Stimulated activated naive CD8-positive, alpha-beta T cell treated with anti-CD3 and anti-CD28 coated beads, Interleukin-15, amount 100 ng/mL, for 72 hours (primary cell): ENCODE measurements around the gene TUBB1.

ENCODE experiments used
- ATAC-seq: fragments of 150-1000 bp; cut with Tn5 transposase; 2 replicates; pipeline ENCODE4 v1.10.0; 2021; ENCODE audit warnings: mild to moderate bottlenecking, moderate library complexity
- DNase-seq, 2 donors: peaks; one replicate each; pipeline ENCODE4 v3.0.0; 2021 to 2022
- H3K27ac Mint-ChIP-seq, 2 donors: one replicate each; pipeline ENCODE4 v1.8.0; 2022; ENCODE audit warnings: mild to moderate bottlenecking in 2 of 2, mixed read lengths in 2 of 2, moderate library complexity in 2 of 2
- H3K27me3 Mint-ChIP-seq: one replicate; pipeline ENCODE4 v1.8.0; 2022; ENCODE audit warnings: mixed read lengths
- H3K4me1 Mint-ChIP-seq: one replicate; pipeline ENCODE4 v1.8.0; 2022; ENCODE audit warnings: mild to moderate bottlenecking, mixed read lengths
- H3K4me3 Mint-ChIP-seq, 2 donors: one replicate each; pipeline ENCODE4 v1.8.0; 2022; ENCODE audit warnings: mild to moderate bottlenecking in 2 of 2, mixed read lengths in 2 of 2, moderate library complexity in 1 of 2
- H3K9me3 Mint-ChIP-seq, 2 donors: one replicate each; pipeline ENCODE4 v1.8.0; 2022; ENCODE audit warnings: mixed read lengths in 2 of 2

TUBB1 gene

DNA sequence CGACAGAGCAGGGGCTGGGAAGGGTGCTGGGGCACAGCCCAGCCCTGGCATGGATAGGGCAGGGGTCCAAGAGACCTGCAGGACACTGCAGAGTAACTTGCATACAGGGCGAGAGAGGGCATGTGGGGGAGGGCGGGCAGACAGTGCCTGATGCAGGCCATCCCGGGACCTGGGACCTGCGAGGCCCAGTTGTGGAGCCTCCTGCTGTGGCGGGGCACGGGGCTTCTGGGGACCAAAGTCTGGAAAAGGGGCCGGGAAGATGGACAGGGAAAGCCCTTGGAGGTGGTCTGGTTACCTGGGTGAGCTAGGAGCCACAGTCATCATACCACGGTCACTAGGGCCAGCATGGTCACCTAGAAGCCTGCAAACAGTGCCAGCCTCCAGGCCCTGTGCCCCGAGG lies 412 bp upstream of the TUBB1 start:
- no peaks in the 10 kb centered on the region for H3K9me3 Mint-ChIP-seq
- DNase-seq: no peak
- peaks cover 38% of the 10 kb centered on the region for H3K4me1 Mint-ChIP-seq

DNA sequence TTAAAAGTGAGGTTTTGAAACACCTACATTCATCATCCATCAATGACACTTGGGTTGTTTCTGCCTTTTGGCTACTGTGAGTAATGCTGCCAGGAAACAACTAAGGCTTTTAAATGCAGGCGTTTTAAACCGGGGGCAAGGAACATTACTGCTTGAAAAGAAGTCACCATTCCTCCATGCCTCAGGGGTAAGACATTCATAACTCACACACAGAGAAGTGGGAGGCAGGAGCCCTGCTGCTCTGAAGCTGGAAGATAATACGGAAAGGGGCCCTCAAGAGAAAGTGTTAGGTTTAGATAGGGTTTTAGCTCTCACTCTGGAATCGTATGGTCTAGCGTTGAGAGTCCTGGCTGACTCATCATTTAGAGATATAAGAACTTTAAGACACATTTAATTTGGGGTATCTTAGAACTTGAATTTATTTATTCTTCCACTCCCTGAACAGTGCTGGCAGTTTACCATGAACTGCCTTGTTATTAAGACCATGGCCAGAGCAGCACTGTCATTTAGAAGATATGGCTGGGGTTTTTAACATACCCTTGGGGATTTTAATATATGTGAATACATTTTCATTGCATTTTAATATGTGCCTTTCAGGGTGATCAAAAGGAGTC lies 1.8 kb downstream of the TUBB1 start:
- Mint-ChIP-seq H3K9me3 (no peaks in the 10 kb centered on the region), H3K4me3 (no peak overlapping the region), H3K27me3 (no peaks in the 10 kb centered on the region), H3K4me1 (peaks cover 31% of the 10 kb centered on the region), H3K27ac (no peak overlapping the region)
- ATAC-seq: no peak
- DNase-seq: no peak

More for the DNA sequence above, 412 bp upstream of the TUBB1 start:
- H3K4me3 Mint-ChIP-seq: no peak overlapping the region
- no peaks in the 10 kb centered on the region for H3K27me3 Mint-ChIP-seq
- ATAC-seq: no peak
- peak overlapping the region in 1 of 2 donors; percentile 50 for H3K27ac Mint-ChIP-seq

DNA sequence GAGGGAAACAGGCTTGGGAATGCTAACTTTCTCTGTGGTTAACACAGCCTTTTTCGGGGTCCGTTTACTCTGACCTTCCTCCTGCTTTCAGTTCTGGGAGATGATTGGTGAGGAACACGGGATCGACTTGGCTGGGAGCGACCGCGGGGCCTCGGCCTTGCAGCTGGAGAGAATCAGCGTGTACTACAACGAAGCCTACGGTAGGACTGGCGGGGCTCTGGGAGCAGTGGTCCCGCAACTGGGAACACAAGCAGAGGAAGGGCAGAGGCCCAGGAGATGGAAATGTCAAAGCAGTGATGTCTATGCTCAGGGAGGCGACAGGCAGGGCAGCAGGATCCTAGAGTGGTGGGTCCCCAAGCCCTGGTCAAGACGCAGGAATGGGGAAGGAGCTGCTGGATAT lies 3.5 kb downstream of the TUBB1 start:
- no peak for DNase-seq

DNA sequence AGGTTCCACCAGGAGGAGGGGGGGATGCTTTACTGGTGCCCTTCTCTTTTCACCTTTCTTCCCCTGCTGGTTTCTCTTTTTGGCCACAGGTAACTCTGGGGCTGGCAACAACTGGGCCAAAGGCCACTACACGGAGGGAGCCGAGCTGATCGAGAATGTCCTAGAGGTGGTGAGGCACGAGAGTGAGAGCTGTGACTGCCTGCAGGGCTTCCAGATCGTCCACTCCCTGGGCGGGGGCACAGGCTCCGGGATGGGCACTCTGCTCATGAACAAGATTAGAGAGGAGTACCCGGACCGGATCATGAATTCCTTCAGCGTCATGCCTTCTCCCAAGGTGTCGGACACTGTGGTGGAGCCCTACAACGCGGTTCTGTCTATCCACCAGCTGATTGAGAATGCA lies 4.4 kb downstream of the TUBB1 start:
- no peak for DNase-seq
- peak overlapping the region; percentile 48 to 67 for H3K27ac Mint-ChIP-seq

More for the DNA sequence above, 3.5 kb downstream of the TUBB1 start:
- Mint-ChIP-seq H3K27ac (no peak overlapping the region), H3K4me1 (peaks cover 26% of the 10 kb centered on the region), H3K9me3 (no peaks in the 10 kb centered on the region), H3K27me3 (no peaks in the 10 kb centered on the region), H3K4me3 (no peak overlapping the region)
- ATAC-seq: no peak

DNA sequence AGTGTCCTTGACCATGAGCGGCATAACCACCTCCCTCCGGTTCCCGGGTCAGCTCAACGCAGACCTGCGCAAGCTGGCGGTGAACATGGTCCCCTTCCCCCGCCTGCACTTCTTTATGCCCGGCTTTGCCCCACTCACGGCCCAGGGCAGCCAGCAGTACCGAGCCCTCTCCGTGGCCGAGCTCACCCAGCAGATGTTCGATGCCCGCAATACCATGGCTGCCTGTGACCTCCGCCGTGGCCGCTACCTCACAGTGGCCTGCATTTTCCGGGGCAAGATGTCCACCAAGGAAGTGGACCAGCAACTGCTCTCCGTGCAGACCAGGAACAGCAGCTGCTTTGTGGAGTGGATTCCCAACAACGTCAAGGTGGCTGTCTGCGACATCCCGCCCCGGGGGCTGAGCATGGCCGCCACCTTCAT lies 4.9 kb downstream of the TUBB1 start:
- H3K4me3 Mint-ChIP-seq: no peak overlapping the region
- H3K27me3 Mint-ChIP-seq: no peaks in the 10 kb centered on the region
- H3K9me3 Mint-ChIP-seq: no peaks in the 10 kb centered on the region
- H3K27ac Mint-ChIP-seq: no peak overlapping the region
- H3K4me1 Mint-ChIP-seq: peaks cover 36% of the 10 kb centered on the region
- DNase-seq: no peak
- ATAC-seq: no peak

More for the DNA sequence above, 4.4 kb downstream of the TUBB1 start:
- H3K9me3 Mint-ChIP-seq: no peaks in the 10 kb centered on the region
- no peak for ATAC-seq
- peaks cover 31% of the 10 kb centered on the region for H3K4me1 Mint-ChIP-seq
- H3K4me3 Mint-ChIP-seq: no peak overlapping the region
- no peaks in the 10 kb centered on the region for H3K27me3 Mint-ChIP-seq

DNA sequence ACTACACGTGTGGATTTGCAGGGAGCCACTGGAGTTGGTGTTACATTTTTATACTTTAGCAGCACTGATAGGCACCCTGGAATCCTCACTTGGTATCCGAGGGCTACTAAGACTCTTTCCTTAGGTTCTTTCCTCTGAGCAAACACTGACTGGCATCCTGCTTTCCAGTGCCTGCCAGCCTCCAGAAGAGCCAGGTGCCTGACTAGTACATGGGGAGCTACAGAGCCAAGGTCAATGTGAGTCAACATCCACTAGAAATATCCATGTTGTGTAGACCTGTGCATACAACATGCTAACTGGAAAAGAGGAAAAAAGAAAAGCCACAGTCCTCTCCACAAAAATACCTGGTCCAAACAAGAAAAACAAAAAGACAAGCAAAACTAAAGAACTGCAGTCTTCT lies 5.9 kb downstream of the TUBB1 start:
- H3K27ac Mint-ChIP-seq: no peak overlapping the region
- ATAC-seq (no peak), DNase-seq (no peak)
- no peaks in the 10 kb centered on the region for H3K27me3 Mint-ChIP-seq
- H3K9me3 Mint-ChIP-seq: no peaks in the 10 kb centered on the region
- no peak overlapping the region for H3K4me3 Mint-ChIP-seq
- peaks cover 45% of the 10 kb centered on the region for H3K4me1 Mint-ChIP-seq

DNA sequence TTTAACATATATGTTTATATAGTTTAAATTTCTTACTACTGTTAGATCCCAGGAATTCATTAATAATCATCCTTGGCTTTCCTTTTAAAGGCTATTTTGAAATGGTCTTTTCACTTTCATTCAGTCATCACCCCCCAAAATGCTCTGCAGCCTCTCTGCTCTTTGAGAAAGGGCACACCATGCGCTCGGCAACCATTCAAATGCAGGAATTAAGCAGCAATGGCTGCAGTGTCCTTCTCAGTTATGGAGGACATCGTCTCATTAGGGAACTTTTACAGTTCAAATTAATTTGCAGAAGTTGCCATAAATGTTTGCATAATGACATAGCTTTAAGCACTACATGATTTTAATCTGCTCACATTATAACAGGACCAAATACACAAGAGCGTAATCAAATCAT lies 6.3 kb downstream of the TUBB1 start:
- DNase-seq (no peak), ATAC-seq (no peak)
- Mint-ChIP-seq H3K4me1 (peaks cover 49% of the 10 kb centered on the region), H3K27me3 (no peaks in the 10 kb centered on the region), H3K9me3 (no peaks in the 10 kb centered on the region), H3K27ac (peak overlapping the region in 1 of 2 donors; percentile 19), H3K4me3 (no peak overlapping the region)

DNA sequence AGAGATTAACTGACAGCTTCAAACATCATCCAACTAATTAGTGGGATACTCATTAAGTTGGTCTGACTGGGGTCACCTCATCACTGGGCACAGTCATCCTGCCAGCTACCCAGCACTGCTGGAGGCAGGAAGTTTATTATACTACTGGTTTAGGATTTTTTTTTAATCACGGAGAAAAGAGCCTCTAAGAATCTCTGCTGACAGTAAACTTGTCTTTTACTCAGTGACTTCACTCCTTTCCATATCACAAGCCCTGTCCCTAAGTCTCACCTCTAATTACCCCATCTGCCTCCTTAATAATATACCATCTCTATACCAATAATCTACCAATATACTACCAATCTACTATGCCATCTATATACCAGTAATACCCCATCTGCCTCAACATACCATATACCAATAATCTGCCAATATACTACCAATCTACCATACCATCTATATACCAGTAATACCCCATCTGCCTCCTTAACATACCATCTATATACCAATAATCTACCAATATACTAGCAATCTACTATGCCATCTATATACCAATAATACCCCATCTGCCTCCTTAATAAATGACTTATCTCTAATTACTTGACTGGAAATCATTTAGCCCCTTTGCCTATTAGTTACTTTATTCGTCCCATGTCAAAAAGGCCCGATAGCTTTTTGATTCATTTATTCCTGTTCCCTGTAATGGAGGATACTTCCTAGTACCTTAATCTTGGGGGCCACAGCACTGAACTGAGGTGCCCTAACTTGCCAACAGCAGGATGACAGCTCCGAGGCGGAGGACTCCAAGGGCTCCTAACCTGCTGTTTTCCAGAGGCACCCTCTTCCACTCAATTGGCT lies 7.9 kb downstream of the TUBB1 start:
- peak overlapping the region in 1 of 2 donors; percentile 87 for H3K27ac Mint-ChIP-seq
- H3K9me3 Mint-ChIP-seq: no peaks in the 10 kb centered on the region
- no peaks in the 10 kb centered on the region for H3K27me3 Mint-ChIP-seq
- no peak for DNase-seq
- no peak for ATAC-seq
- H3K4me3 Mint-ChIP-seq: peak overlapping the region in 1 of 2 donors; percentile 7
- peaks cover 59% of the 10 kb centered on the region for H3K4me1 Mint-ChIP-seq

DNA sequence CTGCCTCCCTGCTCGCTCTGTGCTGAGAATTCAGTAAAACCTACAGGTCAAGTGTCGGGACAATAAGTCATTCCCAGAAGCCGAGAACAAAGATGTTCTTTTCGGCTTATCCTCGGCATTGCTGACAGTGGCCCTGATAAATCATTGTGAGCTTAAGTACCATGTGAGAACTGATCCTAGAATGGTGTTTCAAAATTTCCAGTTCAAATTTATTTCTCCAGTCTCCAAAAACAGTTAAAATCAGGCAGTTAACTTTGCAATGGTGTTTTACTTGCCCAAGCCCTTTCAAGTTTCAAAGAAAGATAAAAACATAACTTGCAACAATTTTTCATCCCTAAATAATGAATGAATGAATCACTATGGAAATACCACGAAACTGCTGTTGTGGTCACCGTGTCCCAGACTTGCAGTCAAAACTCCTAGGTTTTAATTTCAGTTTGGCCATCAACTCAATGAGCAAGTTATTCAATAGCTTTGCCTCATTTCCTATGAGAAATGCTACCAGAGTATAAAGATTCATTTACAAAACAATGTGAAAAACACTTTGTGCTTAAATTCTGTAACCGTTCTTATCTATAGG lies 8.6 kb downstream of the TUBB1 start:
- ATAC-seq (no peak), DNase-seq (no peak)
- Mint-ChIP-seq H3K27ac (peak overlapping the region in 1 of 2 donors; percentile 87), H3K4me1 (peaks cover 59% of the 10 kb centered on the region), H3K27me3 (no peaks in the 10 kb centered on the region), H3K9me3 (no peaks in the 10 kb centered on the region), H3K4me3 (peak overlapping the region; percentile 7 to 15)

DNA sequence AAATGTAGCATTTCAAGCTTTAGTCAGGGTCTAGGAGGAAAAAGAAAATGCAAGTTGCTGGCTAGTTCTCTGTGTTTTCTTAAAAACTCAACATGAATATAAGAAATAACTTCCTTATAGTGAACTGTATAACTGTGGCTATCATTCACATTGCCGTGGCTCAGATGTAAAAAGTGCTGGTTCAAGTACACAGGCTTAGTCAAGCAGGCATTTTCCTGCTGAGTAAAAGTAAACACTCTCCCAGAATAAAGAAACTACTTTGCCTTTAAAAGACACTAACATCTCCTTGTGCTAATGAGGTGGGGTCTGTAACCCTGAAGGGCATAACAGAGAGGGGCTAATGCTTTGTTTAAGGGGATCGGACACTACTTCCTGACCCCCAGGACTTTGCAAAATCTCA lies 9.6 kb downstream of the TUBB1 start:
- Mint-ChIP-seq H3K27me3 (no peaks in the 10 kb centered on the region), H3K4me3 (peak overlapping the region; percentile 51 to 91), H3K9me3 (no peaks in the 10 kb centered on the region), H3K4me1 (peaks cover 62% of the 10 kb centered on the region), H3K27ac (peak overlapping the region in 1 of 2 donors; percentile 78)
- DNase-seq (no peak), ATAC-seq (no peak)

DNA sequence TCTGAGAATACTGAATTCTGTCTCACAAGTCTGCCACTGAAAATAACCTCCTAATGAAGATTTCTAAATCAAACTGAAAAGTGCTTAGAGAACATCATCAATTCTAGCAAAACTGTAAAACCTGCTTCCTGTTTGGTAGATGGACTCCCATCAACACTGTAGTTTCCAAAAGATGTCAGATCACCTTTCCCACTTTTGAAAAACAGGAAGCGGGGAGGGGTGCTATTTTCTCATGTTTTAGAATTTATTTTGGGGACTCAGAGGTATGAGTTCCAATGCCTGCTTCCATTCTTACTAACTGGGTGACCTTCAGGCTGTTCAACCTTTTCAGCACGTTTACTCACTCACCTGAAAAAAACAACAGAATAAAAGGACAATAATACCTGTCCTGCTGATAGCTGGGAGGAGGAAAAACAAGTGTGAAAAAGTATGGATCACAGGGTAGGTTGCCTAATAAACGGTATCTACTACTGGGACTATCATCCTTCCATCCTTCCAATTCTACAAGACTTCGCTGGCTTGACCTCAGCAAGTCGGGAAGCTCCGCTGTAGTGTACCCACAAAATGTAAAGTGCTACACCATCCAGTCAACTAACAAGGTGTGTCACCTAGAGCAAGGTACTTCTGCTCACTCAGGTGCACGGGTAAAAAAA lies 11.8 kb downstream of the TUBB1 start:
- ATAC-seq (no peak), DNase-seq (no peak)
- Mint-ChIP-seq H3K27ac (peak overlapping the region; percentile 48 to 82), H3K27me3 (no peaks in the 10 kb centered on the region), H3K4me1 (peaks cover 69% of the 10 kb centered on the region), H3K4me3 (peak overlapping the region; percentile 91 to 94), H3K9me3 (no peaks in the 10 kb centered on the region)

DNA sequence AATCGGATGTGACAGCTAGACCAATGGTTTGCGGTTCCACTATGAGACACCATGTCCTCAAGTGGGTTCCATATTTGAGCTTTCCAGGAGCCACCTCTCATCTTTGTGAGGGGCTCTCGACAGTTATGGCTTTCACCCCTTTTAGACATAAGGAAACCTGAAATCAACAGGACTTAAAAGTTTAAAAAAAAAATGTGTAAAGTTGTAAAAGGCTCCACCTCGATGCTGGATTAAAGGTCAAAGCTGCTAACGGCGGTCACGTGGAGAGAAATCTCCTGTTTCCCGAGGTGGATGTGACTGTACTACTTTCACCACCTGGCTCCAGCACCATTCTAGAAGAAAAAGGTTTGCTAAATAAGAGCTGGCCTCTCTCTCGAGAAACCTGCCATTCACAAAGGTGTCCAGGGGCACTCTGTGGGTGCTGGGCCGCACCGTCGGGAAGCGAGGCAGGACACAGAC lies 12.4 kb downstream of the TUBB1 start:
- H3K9me3 Mint-ChIP-seq: no peaks in the 10 kb centered on the region
- no peaks in the 10 kb centered on the region for H3K27me3 Mint-ChIP-seq
- ATAC-seq (no peak), DNase-seq (no peak)
- H3K4me3 Mint-ChIP-seq: peak overlapping the region; percentile 91 to 94
- H3K27ac Mint-ChIP-seq: peak overlapping the region; percentile 95 to 96
- peaks cover 73% of the 10 kb centered on the region for H3K4me1 Mint-ChIP-seq

DNA sequence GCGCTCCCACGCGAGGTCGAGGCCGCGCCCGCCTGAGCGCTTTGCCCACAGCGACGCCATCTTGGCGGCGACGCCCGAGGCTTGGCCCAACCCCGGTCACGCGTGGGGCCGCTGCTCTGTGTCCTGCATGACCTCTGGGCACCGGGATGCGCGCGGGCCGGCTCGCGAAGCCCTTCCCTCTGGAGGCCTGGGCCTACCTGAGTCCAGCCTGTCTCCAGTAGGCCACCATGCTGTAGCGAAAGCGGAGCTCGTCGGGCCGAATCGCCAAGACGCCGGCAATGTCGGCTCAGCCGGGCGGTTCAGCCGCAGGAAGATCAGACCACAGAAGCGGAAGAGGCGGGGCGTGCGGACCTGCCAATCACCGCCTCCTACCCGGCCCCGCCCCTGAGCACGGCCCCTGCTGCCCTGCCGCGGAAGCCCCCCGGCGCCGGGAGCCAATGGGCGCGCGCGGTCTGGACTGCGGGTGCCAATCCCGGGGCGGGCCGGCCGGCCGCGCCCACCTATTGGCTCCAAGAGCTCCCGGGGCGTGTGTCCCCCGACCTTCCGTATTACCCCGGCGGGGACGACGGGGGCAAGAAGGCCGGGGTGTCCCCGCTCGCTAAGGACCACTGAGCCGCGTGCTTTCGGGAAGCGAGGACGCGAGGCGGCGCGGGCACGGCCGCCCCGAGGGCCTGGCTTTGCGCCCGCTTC lies 12.9 kb downstream of the TUBB1 start, which contains the start of gene ATP5F1E:
Gene ATP5F1E, minus strand, starts transcription at position 313 of the 690 bp plus-strand sequence. Its CDS starts 84 bp downstream, at position 229.
- DNase-seq (peak; percentile 97), ATAC-seq (peak; percentile 98)
- H3K27ac Mint-ChIP-seq: peak within 1 kb of the TSS; percentile 95 to 96
- peaks cover 73% of the 10 kb centered on the region for H3K4me1 Mint-ChIP-seq
- H3K27me3 Mint-ChIP-seq: no peaks in the 10 kb centered on the region
- H3K4me3 Mint-ChIP-seq: peak within 1 kb of the TSS; percentile 91 to 94
- no peaks in the 10 kb centered on the region for H3K9me3 Mint-ChIP-seq

DNA sequence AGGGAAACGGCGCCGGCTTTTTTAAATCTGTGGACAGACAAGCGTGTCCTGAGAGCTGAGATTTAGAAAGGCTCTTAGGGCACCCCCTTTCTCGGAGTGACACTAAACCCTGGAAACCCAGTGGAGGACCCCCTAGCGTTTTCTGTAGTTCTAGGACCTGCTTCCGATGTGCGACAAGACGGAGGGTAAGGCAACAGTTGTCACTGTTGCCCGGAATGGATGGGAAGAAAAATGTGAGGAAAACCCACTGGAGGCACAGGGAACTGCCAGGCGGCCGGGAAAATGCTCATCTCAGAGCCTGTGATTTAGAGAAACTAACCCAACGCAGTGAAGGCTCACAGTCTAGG lies 13.5 kb downstream of the TUBB1 start:
- no peak for DNase-seq
- H3K27me3 Mint-ChIP-seq: no peaks in the 10 kb centered on the region

DNA sequence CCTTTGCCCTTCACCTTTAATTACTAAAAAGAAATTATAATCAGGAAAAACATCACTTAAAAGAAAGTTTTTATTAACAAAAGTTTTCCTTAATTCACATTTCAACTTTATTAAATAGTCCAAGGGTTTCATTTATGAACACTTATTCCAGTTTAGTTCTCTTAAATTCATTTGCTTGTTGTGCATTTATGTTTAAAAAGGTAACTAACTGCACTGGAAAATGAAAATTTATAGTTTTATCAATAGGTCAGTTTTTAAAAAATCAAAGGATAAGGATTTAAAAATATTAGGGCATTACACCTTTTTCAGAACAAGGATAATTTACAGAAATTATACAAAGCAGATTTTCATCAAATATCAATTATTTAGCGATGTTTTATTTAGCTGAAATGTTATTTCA lies 13.9 kb downstream of the TUBB1 start:
- ATAC-seq: no peak
- Mint-ChIP-seq H3K27ac (peak overlapping the region in 1 of 2 donors; percentile 89), H3K4me1 (peaks cover 74% of the 10 kb centered on the region), H3K27me3 (no peaks in the 10 kb centered on the region), H3K4me3 (peak overlapping the region; percentile 91 to 94), H3K9me3 (no peaks in the 10 kb centered on the region)
- DNase-seq: no peak

More for the DNA sequence above, 13.5 kb downstream of the TUBB1 start:
- peak; percentile 59 for ATAC-seq
- Mint-ChIP-seq H3K9me3 (no peaks in the 10 kb centered on the region), H3K4me1 (peaks cover 73% of the 10 kb centered on the region), H3K4me3 (peak overlapping the region; percentile 91 to 94), H3K27ac (peak overlapping the region; percentile 85 to 89)
